HepG2 (cell line): Measurements from ENCODE around the gene RNF114.
"Not testable (repeated sequence)": the region's sequence is repeated elsewhere in the genome, so short reads cannot be mapped to it uniquely, and the experiment has no call there.

Experiments used
- BCLAF1 ChIP-seq: fragments of 450-650 bp; IDR thresholded peaks from 2 replicates; pipeline ENCODE4 v1.6.1; 2017; ENCODE audit warnings: mild to moderate bottlenecking
- CREB1 ChIP-seq, 2 experiments: fragments of 450-650 bp in 1 of 2; IDR thresholded peaks; 2 replicates each; pipeline ENCODE4 v1.6.1; 2016 to 2017; ENCODE audit warnings: control low read depth in 1 of 2, mild to moderate bottlenecking in 1 of 2, missing compliant biosample characterization in 1 of 2, missing genetic modification characterization in 1 of 2
- CREM ChIP-seq, 2 experiments: sonication (generic) in 1 of 2; formaldehyde crosslinking in 1 of 2; IDR thresholded peaks; 2 replicates each; pipeline versions ENCODE4 v1.4.0 to v1.6.1; 2016 to 2020; ENCODE audit warnings: antibody characterized with exemption in 1 of 2, mild to moderate bottlenecking in 1 of 2, missing genetic modification reagents in 1 of 2
- CTCF ChIP-seq: sonication (generic); formaldehyde crosslinking; IDR thresholded peaks from 2 replicates; pipeline ENCODE4 v1.5.0; 2020; ENCODE audit warnings: mild to moderate bottlenecking, missing genetic modification reagents, moderate library complexity
- ELF1 ChIP-seq: sonication (generic); formaldehyde crosslinking; IDR thresholded peaks from 2 replicates; pipeline ENCODE4 v1.4.0; 2020; ENCODE audit warnings: missing genetic modification reagents
- ELF4 ChIP-seq: sonication (generic); formaldehyde crosslinking; IDR thresholded peaks from 2 replicates; pipeline ENCODE4 v1.5.0; 2020; ENCODE audit warnings: missing genetic modification reagents, mild to moderate bottlenecking, moderate library complexity, borderline replicate concordance
- HNRNPH1 ChIP-seq: fragments of 200-400 bp; formaldehyde crosslinking; optimal IDR thresholded peaks from 2 replicates; pipeline ENCODE3; 2017; ENCODE audit warnings: mild to moderate bottlenecking, low read depth, low read length
- PLSCR1 ChIP-seq: sonication (generic); formaldehyde crosslinking; IDR thresholded peaks from 2 replicates; pipeline ENCODE4 v1.5.0; 2020; ENCODE audit warnings: missing genetic modification reagents, mild to moderate bottlenecking, borderline replicate concordance
- POLR2A ChIP-seq, 2 experiments: IDR thresholded peaks; 2 replicates each; pipeline ENCODE4 v1.6.1; 2011; ENCODE audit warnings: low read depth in 2 of 2, low read length in 2 of 2, mild to moderate bottlenecking in 1 of 2, moderate library complexity in 1 of 2; ENCODE audit not compliant: insufficient read depth in 1 of 2
- ZKSCAN1 ChIP-seq: fragments of 150-350 bp; IDR thresholded peaks from 2 replicates; pipeline ENCODE4 v1.6.1; 2014; ENCODE audit warnings: low read length
- ZNF12 ChIP-seq: sonication (generic); formaldehyde crosslinking; IDR thresholded peaks from 2 replicates; pipeline ENCODE4 v1.5.0; 2020; ENCODE audit warnings: missing genetic modification reagents
- ZNF562 ChIP-seq: sonication (generic); formaldehyde crosslinking; IDR thresholded peaks from 2 replicates; pipeline ENCODE4 v1.8.0; 2022; ENCODE audit warnings: missing genetic modification reagents, borderline replicate concordance
- ZNF674 ChIP-seq: sonication (generic); formaldehyde crosslinking; IDR thresholded peaks from 2 replicates; pipeline ENCODE4 v1.5.0; 2020; ENCODE audit warnings: low read depth, mild to moderate bottlenecking, missing genetic modification reagents
- ZNF687 ChIP-seq: sonication (generic); formaldehyde crosslinking; IDR thresholded peaks from 2 replicates; pipeline ENCODE4 v1.5.1; 2020; ENCODE audit warnings: mild to moderate bottlenecking, missing genetic modification reagents, moderate library complexity

- TF ChIP-seq ZNF687 (CRISPR knock-in tag); ELF1 (CRISPR knock-in tag); POLR2A (IDR thresholded peaks at IDR 0.05; ENCODE audit: insufficient read depth in 1 of 2, low read depth in 2 of 2, low read length in 2 of 2); ELF4 (CRISPR knock-in tag); CREB1 (IDR thresholded peaks at IDR 0.05); CREB1 (CRISPR knock-in tag; IDR thresholded peaks at IDR 0.05); BCLAF1; CTCF (CRISPR knock-in tag); ZNF12 (CRISPR knock-in tag); ZKSCAN1; ZNF562; PLSCR1 (CRISPR knock-in tag); HNRNPH1; ZNF674; CREM (IDR thresholded peaks at IDR 0.05); CREM (CRISPR knock-in tag; IDR thresholded peaks at IDR 0.05): not testable (repeated sequence)
Observed at GRCh38 chr20:49977740-49978139, 41.5 kb downstream of the RNF114 start.
